ENCODE results near the gene FHOD3.

Gene FHOD3

DNA sequence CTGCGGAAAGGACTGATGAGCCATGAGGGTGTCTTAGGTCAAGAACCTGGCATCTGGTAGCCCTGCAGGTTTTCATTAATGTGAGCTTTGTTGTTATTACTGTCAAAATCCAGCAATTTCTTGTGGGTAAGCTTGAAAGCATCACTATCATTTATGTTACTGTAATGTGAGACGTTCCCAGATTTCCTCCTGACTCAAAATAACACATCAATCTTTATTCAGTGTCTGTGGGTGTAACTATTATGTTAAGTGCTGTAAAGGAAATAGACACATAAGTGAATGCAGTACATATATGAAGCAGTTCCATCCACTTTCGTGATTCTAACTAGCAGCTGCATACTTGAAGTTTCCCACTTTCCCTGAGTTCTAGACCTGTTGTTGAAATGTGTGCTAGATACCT is 89.8 kb downstream of the FHOD3 start:
- no peak for DNase-seq

GRCh38 chr18:36388310-36388709 is 90.8 kb downstream of the FHOD3 start:
- no peak for DNase-seq

GRCh38 chr18:36389027-36389426 is 91.5 kb downstream of the FHOD3 start:
- no peak for DNase-seq

DNA sequence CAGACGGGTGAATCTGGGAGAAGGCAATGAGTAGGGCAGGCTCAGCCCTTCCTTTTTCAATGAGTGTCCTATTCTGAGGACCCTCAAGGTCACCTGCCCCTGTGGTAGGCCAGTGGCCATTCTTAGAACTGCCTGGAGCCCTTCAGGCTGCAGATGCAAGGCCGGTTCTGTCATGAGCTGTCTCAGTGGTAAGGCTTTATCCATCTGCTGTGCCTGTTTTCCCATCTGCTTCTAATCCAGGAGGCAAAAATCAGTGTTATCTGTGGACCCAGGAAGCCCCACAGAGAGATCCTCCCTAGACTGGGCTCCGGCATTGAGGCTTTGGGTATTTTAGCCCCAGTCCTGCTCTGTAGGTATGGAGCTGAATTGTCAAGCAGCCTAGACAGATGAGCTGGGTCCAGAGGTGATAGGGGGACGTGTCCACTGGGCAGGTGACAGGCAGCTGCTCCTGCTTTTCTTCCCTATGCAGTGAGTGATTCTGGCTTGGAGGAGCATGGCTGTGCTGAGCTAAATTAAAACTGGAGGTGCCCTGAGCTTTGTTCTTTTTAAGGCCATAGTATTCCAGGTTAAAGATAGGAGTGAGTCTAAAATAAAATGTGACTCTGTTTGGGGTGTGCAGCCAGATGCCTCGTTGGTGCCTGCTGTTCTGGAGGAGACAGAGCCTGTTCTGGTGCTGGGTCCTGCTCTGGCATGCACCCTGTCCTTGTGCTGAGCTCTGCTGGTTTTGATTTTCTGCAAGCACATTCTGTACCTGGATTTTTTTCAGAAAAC is 92.5 kb downstream of the FHOD3 start:
- DNase-seq: peak; percentile 29

- DNase-seq: no peak
These were observed 94.1 kb downstream of the FHOD3 start for GRCh38 chr18:36391426-36392145.

GRCh38 chr18:36392164-36392978 is 94.9 kb downstream of the FHOD3 start:
- DNase-seq: peak; percentile 22

- DNase-seq: no peak
These were observed 95.4 kb downstream of the FHOD3 start for GRCh38 chr18:36392979-36393287.

GRCh38 chr18:36394486-36394885 is 97.0 kb downstream of the FHOD3 start:
- DNase-seq: no peak

GRCh38 chr18:36396190-36396589 is 98.7 kb downstream of the FHOD3 start:
- no peak for DNase-seq

DNA sequence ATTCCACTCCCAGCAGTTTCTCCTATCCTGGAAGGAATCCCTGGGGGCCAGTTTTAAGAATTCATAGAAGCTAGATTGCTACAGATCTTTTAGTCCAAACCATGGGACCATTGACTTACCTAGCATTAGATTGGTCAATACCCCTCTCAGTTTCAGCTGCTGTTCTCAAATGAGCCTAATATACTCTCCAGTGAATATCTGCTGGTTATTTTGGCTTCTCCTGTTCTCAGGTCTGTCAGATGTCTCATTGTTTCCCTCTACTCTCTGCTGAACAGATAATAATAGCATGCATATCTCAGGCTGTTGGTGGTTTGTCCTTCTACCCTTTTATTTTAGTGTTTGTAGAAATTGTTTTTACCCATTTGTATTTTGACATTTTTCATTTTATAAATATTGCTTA is 99.5 kb downstream of the FHOD3 start:
- DNase-seq: no peak

- DNase-seq: no peak
These were observed 100.9 kb downstream of the FHOD3 start for GRCh38 chr18:36398419-36398818.

DNA sequence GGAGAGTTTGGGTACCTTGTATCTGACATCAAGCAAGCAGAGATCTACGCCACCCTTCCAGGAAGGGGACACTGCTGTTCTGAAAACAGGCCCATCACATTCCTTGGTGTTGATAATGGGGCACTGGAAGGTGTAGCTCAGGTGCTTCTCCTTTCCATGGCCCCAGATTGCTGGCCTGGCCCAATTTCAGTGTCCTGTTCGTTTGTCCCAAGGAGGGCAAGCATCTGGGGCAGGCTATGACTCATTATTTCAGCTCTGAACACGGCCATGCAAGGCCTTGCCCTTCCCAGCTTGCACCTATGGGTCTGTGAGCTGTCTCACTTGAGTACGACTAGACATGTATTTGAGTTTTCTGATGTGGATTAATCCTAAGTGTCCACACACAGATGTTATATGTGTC is 101.5 kb downstream of the FHOD3 start:
- no peak for DNase-seq

DNA sequence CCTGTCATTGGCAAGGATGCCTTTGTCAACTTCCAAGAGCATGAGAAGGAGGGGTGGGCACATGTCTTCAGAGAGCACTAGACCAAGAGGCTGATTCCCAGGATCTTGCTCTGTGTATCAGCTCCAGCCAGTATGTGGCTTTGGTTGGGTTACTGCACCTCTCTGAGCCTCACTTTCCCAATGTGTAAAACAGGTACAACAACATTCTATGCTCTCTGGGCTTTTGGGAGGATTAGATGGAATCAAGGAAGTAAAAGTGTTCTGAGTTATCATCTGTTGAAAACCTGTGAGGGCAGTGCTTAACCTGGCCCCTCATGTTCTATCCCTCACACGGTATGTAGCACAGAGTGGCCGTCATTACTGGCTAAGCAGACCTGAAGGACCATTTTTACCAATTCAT is 103.9 kb downstream of the FHOD3 start:
- DNase-seq: no peak

GRCh38 chr18:36402765-36403396 is 105.4 kb downstream of the FHOD3 start:
- DNase-seq: no peak

DNA sequence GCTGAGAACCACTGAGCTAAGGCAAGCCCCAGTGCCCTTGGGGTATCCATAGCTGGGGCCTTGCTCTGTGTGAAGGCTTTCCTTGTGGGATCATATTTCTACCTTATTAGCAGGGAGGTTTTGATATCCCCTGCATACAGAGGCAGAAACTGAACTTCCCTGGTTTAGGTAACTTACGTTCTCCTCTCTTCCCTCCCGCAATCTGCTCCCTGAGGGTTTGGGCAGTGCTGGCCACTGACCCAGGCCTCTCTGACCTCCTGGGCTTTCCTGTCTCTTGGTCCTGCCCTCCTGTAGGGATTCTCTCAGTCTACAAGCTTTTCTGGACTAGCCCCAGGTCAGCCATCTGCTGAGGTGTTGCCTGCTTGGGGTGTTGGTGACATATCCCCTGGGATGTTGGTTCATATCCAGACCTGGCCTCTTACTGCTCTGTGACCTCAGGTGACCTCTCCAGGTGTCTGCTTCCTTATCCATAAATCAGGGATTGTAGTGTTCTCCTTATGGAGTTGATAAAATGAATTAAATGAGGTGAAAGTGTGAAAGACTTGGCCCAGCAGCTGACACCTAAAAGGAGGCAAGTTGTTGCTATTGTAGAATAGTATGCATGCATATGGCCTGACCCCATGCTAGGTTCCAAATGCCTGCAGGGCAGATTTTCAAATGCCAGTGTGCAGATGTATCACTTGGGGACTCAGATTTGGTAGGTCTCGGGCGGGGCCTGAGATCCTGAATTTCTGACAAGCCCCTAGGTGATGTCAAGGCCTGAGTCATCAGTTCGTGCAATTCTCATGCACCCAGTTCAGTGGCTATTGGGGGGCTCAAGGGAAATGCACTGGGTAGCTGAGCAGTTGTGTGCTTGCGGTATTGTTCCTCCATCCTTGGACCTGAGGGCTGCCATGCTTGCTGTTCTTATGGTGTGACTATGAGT is 106.6 kb downstream of the FHOD3 start:
- DNase-seq: no peak

DNA sequence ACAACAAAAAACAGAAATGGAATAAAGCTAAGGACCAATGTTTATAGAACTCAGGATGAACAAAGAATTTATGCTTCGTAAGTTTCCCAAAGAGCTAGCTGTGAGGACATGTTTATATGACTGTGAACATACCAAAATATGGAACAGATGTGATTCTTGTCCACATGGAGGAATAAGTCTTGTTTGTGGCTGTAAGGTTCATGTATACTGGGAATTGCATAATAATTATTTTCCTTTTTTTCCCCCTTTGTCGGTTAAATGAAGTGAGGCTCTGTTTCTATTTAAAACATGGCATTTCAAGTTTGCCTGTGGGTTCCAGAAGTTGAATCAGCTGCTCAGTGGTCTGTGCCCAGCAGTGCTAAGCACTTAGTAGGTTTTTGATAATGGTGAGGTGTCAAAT is 108.1 kb downstream of the FHOD3 start:
- no peak for DNase-seq

GRCh38 chr18:36406805-36407204 is 109.3 kb downstream of the FHOD3 start:
- no peak for DNase-seq

DNA sequence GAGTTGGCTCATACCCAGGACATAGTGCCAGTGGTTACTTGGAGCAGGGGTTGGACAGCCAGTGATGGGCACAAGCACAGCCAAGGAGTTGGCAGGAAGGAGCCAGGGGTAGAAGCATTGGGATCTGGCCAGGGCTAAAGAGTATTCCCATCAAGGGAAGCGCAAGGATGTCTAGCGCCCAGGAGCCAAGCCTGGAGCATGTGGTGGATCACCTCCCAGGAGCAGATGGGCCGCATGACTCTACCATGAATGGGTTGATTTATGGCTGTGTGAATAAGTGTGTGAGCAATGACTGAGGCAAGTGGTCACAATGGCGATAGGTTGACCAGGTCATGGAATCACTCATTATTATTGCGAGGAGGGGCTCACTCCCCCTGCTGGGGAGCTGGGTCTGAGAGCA is 111.1 kb downstream of the FHOD3 start:
- no peak for DNase-seq

GRCh38 chr18:36409779-36410178 is 112.3 kb downstream of the FHOD3 start:
- no peak for DNase-seq

DNA sequence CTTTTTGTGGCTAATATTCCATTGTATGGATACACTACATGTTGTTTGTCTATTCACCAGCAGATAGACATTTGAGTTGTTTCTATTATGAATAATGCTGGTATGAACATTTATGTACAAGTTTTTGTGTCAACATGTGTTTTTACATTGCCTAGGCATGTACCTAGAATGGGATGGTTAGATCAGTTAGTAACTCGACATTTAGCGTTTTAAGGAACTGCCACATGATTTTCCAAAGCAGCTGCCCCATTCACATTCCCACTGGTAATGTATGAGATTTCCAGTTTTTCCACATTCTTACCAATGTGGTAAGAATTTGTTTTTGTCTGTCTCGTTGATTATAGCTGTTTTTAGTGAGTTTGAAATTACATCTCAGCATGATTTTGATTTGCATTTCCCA is 112.8 kb downstream of the FHOD3 start:
- DNase-seq: no peak

DNA sequence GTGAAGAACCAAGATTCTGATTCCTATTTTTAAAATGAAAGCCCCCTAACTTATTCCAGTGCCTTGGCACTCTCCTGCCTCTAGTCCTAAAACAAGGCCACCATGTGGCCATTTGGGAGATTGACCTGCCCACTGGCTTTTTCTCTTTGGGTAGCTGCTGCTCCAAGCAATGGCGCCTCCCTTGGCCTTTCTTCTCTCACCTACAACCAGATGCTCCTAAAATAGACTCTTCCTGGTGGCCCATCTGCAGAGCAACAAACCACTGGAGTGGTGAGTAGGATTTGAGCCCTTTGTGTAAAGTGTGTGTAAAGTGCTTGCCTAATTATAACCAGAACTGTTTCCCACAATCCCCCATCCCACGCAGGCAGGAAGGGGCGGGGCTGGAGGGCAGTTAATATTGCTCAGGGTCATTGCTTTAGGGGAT is 114.2 kb downstream of the FHOD3 start:
- peak; percentile 78 for DNase-seq

DNA sequence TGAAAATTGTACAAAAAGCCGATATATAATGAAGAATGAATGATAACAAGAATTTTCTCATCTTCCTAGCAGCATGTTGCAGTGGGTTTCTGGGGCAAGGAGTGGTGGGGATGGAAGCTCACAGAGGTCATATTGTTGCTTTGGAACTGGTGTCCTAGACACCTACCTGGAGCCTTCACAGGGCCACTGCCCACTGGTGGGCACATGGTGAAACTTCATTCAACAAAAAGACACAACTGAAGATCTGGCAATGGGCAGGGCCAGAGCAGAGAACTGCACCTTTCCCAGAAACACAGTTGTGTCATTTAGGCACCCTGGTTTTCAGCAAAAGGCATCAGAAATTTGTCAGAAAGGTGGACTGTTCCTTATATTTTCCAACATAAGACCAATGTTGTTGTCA is 115.3 kb downstream of the FHOD3 start:
- DNase-seq: peak; percentile 11

Measured in NCI-H524 treated with DMSO at 0.1 percent for 48 hours (cell line).